SK-N-MC (cell line): ENCODE measurements around the gene SPATA22.

Experiments used
- EZH2 ChIP-seq: fragments of 200-600 bp; sonication (generic); IDR thresholded peaks from one replicate; pipeline ENCODE4 v1.6.1; 2017; ENCODE audit warnings: antibody characterized with exemption
- FOXP2 ChIP-seq: optimal IDR thresholded peaks from 2 replicates; pipeline ENCODE3; 2011; ENCODE audit warnings: mild to moderate bottlenecking, moderate library complexity; ENCODE audit not compliant: insufficient read depth; ENCODE audit errors: extremely low read length, control extremely low read depth
- POLR2AphosphoS5 ChIP-seq: IDR thresholded peaks from 2 replicates; pipeline ENCODE4 v1.6.1; 2012; ENCODE audit warnings: mild to moderate bottlenecking, low read depth, low read length, borderline replicate concordance

- no peak for TF ChIP-seq POLR2AphosphoS5
- no peak for TF ChIP-seq EZH2
- TF ChIP-seq FOXP2 = no peak
Observed at GRCh38 chr17:3514873-3515272, 43.3 kb upstream of the SPATA22 start.
